H1 (cell line): ENCODE data around the gene SULT6B1. TPM values are rescaled to one million over a fixed set of nuclear protein-coding genes. Genes with fewer than 3 reads are reported as not detected.

Experiments used
- CTCF ChIA-PET: fragments of 300-600 bp; sonication (Branson Sonifier 250); formaldehyde crosslinking; loops from one replicate; lab custom pipeline; 2021; ENCODE audit not compliant: partially characterized antibody; lab: Charles Lee
- POLR2A ChIA-PET: fragments of 300-600 bp; sonication (Branson Sonifier 250); formaldehyde crosslinking; loops from one replicate; lab custom pipeline; 2021; ENCODE audit warnings: inconsistent platforms; ENCODE audit not compliant: partially characterized antibody; lab: Charles Lee
- DNase-seq, 2 experiments: peaks; one replicate each; pipeline versions ENCODE4 v3.0.0 to v3.0.0-alpha.2; 2010 to 2022; ENCODE audit warnings: low spot score in 2 of 2, low read depth in 1 of 2, mixed read lengths in 1 of 2
- FAIRE-seq: peaks from 2 replicates; lab custom pipeline; 2011; peaks lifted over from hg19 to GRCh38; lab: Jason Lieb, UNC
- H2AFZ ChIP-seq: 2 replicates; pipeline ENCODE4 v1.8.1; 2012; ENCODE audit warnings: low read length, inconsistent platforms
- H2AK5ac ChIP-seq: 2 replicates; pipeline ENCODE4 v1.6.1; 2013; ENCODE audit warnings: low read depth, low read length
- H2BK120ac ChIP-seq: replicated peaks from 2 replicates; pipeline ENCODE3; 2013; ENCODE audit warnings: low read depth, low read length, inconsistent platforms
- H2BK12ac ChIP-seq: 2 replicates; pipeline ENCODE4 v1.6.1; 2013; ENCODE audit warnings: low read depth, low read length
- H2BK15ac ChIP-seq: 2 replicates; pipeline ENCODE4 v1.6.1; 2013; ENCODE audit warnings: low read length
- H2BK20ac ChIP-seq: 2 replicates; pipeline ENCODE4 v1.6.1; 2013; ENCODE audit warnings: low read length
- H2BK5ac ChIP-seq: 2 replicates; pipeline ENCODE4 v1.6.1; 2013; ENCODE audit warnings: low read depth, low read length
- H3K14ac ChIP-seq: 2 replicates; pipeline ENCODE4 v1.6.1; 2013; ENCODE audit warnings: inconsistent platforms; ENCODE audit not compliant: insufficient read length
- H3K18ac ChIP-seq: 2 replicates; pipeline ENCODE4 v1.6.1; 2013; ENCODE audit warnings: low read length; ENCODE audit errors: extremely low read depth
- H3K23ac ChIP-seq: 2 replicates; pipeline ENCODE4 v1.6.1; 2013; ENCODE audit warnings: inconsistent platforms; ENCODE audit not compliant: insufficient read length
- H3K23me2 ChIP-seq: 2 replicates; pipeline ENCODE4 v1.6.1; 2013; ENCODE audit warnings: low read depth, low read length
- H3K27ac ChIP-seq: 2 replicates; pipeline ENCODE4 v1.6.1; 2011; ENCODE audit warnings: low read depth, low read length, inconsistent platforms
- H3K27me3 ChIP-seq, 4 experiments: replicated peaks in 1 of 4; 1 replicate in 1 of 4; 2 replicates in 3 of 4; pipeline versions ENCODE4 v1.6.1 to v1.8.1; 2011 to 2013; ENCODE audit warnings: low read length in 3 of 4, mild to moderate bottlenecking in 3 of 4, inconsistent platforms in 2 of 4, mixed read lengths in 2 of 4, moderate library complexity in 1 of 4; ENCODE audit not compliant: control insufficient read depth in 3 of 4, insufficient read depth in 3 of 4; ENCODE audit errors: extremely low read depth in 1 of 4
- H3K36me3 ChIP-seq, 4 experiments: 2 replicates each; pipeline versions ENCODE4 v1.6.1 to v1.8.1; 2011 to 2013; ENCODE audit warnings: mild to moderate bottlenecking in 4 of 4, low read length in 3 of 4, moderate library complexity in 2 of 4, control low read depth in 1 of 4, inconsistent platforms in 1 of 4; ENCODE audit not compliant: insufficient read depth in 4 of 4, control insufficient read depth in 2 of 4
- H3K4ac ChIP-seq: replicated peaks from 2 replicates; pipeline ENCODE3; 2013; ENCODE audit warnings: low read length, low read depth, mixed read lengths, inconsistent platforms; ENCODE audit not compliant: insufficient read length
- H3K4me1 ChIP-seq, 4 experiments: replicated peaks in 1 of 4; 1 replicate in 1 of 4; 2 replicates in 3 of 4; pipeline versions ENCODE4 v1.6.1 to v1.8.1; 2011 to 2013; ENCODE audit warnings: low read length in 3 of 4, inconsistent platforms in 2 of 4, mixed read lengths in 1 of 4; ENCODE audit not compliant: insufficient read depth in 4 of 4, control insufficient read depth in 3 of 4
- H3K4me2 ChIP-seq, 2 experiments: 2 replicates each; pipeline versions ENCODE4 v1.6.1 to v1.8.1; 2011 to 2013; ENCODE audit warnings: low read depth in 2 of 2, low read length in 2 of 2, control low read depth in 1 of 2, inconsistent platforms in 1 of 2, mild to moderate bottlenecking in 1 of 2; ENCODE audit not compliant: insufficient read depth in 1 of 2
- H3K4me3 ChIP-seq, 4 experiments: fragments of 200-600, 300-600 bp in 1 of 4; sonication (generic), shearing (Covaris generic), sonication (Bioruptor Twin) in 1 of 4; 2 replicates each; pipeline versions ENCODE4 v1.5.1 to v1.8.1; 2011 to 2016; ENCODE audit warnings: low read length in 4 of 4, low read depth in 3 of 4, control low read depth in 2 of 4, inconsistent platforms in 2 of 4, mild to moderate bottlenecking in 2 of 4, mixed read lengths in 1 of 4, moderate library complexity in 1 of 4; ENCODE audit not compliant: insufficient read depth in 2 of 4; ENCODE audit errors: extremely low read depth in 1 of 4
- H3K56ac ChIP-seq: replicated peaks from 2 replicates; pipeline ENCODE3; 2013; ENCODE audit warnings: low read depth, mild to moderate bottlenecking, mixed read lengths, low read length, inconsistent platforms; ENCODE audit not compliant: insufficient read length
- H3K79me1 ChIP-seq: 2 replicates; pipeline ENCODE4 v1.6.1; 2013; ENCODE audit warnings: low read depth, low read length, control low read depth
- H3K79me2 ChIP-seq, 2 experiments: 2 replicates each; pipeline versions ENCODE4 v1.6.1 to v1.8.1; 2012 to 2013; ENCODE audit warnings: low read length in 2 of 2, mild to moderate bottlenecking in 2 of 2, inconsistent platforms in 1 of 2; ENCODE audit not compliant: insufficient read depth in 2 of 2, control insufficient read depth in 1 of 2
- H3K9ac ChIP-seq, 4 experiments: replicated peaks in 1 of 4; 1 replicate in 1 of 4; 2 replicates in 3 of 4; pipeline versions ENCODE4 v1.6.1 to v1.8.1; 2011 to 2013; ENCODE audit warnings: low read depth in 3 of 4, low read length in 3 of 4, control low read depth in 2 of 4, mild to moderate bottlenecking in 2 of 4, moderate library complexity in 2 of 4, inconsistent platforms in 1 of 4; ENCODE audit errors: extremely low read depth in 1 of 4
- H3K9me3 ChIP-seq, 2 experiments: 2 replicates each; pipeline versions ENCODE4 v1.6.1 to v1.8.1; 2012 to 2013; ENCODE audit warnings: mild to moderate bottlenecking in 2 of 2, moderate library complexity in 2 of 2, control low read depth in 1 of 2, inconsistent platforms in 1 of 2, low read depth in 1 of 2, low read length in 1 of 2, mixed read lengths in 1 of 2; ENCODE audit not compliant: insufficient read depth in 2 of 2
- H4K20me1 ChIP-seq, 2 experiments: replicated peaks in 1 of 2; 2 replicates each; pipeline versions ENCODE3 to v1.8.1; 2011 to 2013; ENCODE audit warnings: inconsistent platforms in 2 of 2, low read length in 2 of 2, mild to moderate bottlenecking in 1 of 2; ENCODE audit not compliant: insufficient read depth in 2 of 2, control insufficient read depth in 1 of 2
- H4K5ac ChIP-seq: 2 replicates; pipeline ENCODE4 v1.6.1; 2013; ENCODE audit warnings: low read length, low read depth, mixed read lengths, inconsistent platforms; ENCODE audit not compliant: insufficient read length
- H4K8ac ChIP-seq: 2 replicates; pipeline ENCODE4 v1.8.0; 2013; ENCODE audit warnings: mild to moderate bottlenecking, moderate library complexity, low read length, inconsistent platforms; ENCODE audit not compliant: insufficient read depth; ENCODE audit errors: extremely low read depth
- H4K91ac ChIP-seq: replicated peaks from 2 replicates; pipeline ENCODE3; 2013; ENCODE audit warnings: low read length, mixed read lengths, inconsistent platforms; ENCODE audit not compliant: insufficient read length
- CBX8 ChIP-seq: fragments of 300-800, 300-1000 bp; sonication (generic); IDR thresholded peaks from 2 replicates; pipeline ENCODE4 v1.7.1; 2016; ENCODE audit warnings: low read depth, low read length, borderline replicate concordance
- CREB1 ChIP-seq: IDR thresholded peaks from 2 replicates; pipeline ENCODE4 v1.6.1; 2012; ENCODE audit warnings: inconsistent platforms
- PHF8 ChIP-seq: fragments of 200-600 bp; sonication (generic); conservative IDR thresholded peaks from 2 replicates; pipeline ENCODE4 v1.7.1; 2012; ENCODE audit warnings: low read depth, mild to moderate bottlenecking, inconsistent platforms, low read length, moderate library complexity
- WGBS, 2 experiments: shearing (Covaris generic) in 1 of 2; methylation state at CpG; one replicate each; pipeline versions ENCODE4 v1.1.6 to v1.1.7; 2013 to 2015; ENCODE audit warnings: low lambda C conversion rate in 2 of 2, mixed read lengths in 2 of 2, inconsistent platforms in 1 of 2, low coverage in 1 of 2, missing lambda C conversion rate in 1 of 2; ENCODE audit not compliant: insufficient replicate concordance in 2 of 2, insufficient coverage in 1 of 2, insufficient read length in 1 of 2; ENCODE audit errors: extremely low coverage in 1 of 2, missing lambda C conversion rate in 1 of 2; 5-methylcytosine and 5-hydroxymethylcytosine counted together
- polyA plus RNA-seq, 7 experiments: library from polyadenylated mRNA; depleted of rRNA in 3 of 7; stranded (reverse) in 5 of 7; unstranded in 2 of 7; fragments of >200 nt in 5 of 7; fragments of 200-250 nt in 2 of 7; gene quantifications; 1 replicate in 5 of 7; 2 replicates in 1 of 7; 4 replicates in 1 of 7; pipeline versions ENCODE4 v1.2.1 to v1.2.3, GENCODE V29; 2011 to 2013; ENCODE audit warnings: missing spikeins in 2 of 7, mixed read lengths in 2 of 7
- total RNA-seq: library from RNA; stranded (reverse); fragmentation: NEBNext Ultra II Directional; extraction: Animal tissue kit (Norgen Biotek cat#: 25700); gene quantifications from 2 replicates; pipeline ENCODE4 v1.2.1, GENCODE V29; 2021

The SULT6B1 gene
- total and polyA plus RNA-seq, 2 of the 8 experiments (the other 6 are each of a cell fraction or from before 2014, with no cell fraction given), result not detected

GRCh38 chr2:37192551-37192950 is 4.1 kb upstream of the SULT6B1 start:
- H3K18ac ChIP-seq, result no peak overlapping the region
- H4K8ac ChIP-seq, result no peak overlapping the region
- no peak overlapping the region for H2BK12ac ChIP-seq
- no peaks in the 10 kb centered on the region for H4K20me1 ChIP-seq
- peak overlapping the region; percentile 28; the same call in 1 of the 2 replicates for H2BK20ac ChIP-seq
- DNase-seq, result no peak
- 37% methylated on average over 1 of the region's 1 CpG; no CpG with 5 or more reads in 1 of the 2 experiments for WGBS, 2 experiments
- H2BK15ac ChIP-seq, result no peak overlapping the region
- no peak for FAIRE-seq
- TF ChIP-seq PHF8 (no peak), CREB1 (no peak), CBX8 (no peak)
- H3K9ac ChIP-seq, result no peak overlapping the region
- no peaks in the 10 kb centered on the region for H3K27me3 ChIP-seq
- no peak overlapping the region for H2AK5ac ChIP-seq
- H3K4me3 ChIP-seq, result no peak overlapping the region
- H3K23me2 ChIP-seq, result peaks cover 6% of the 10 kb centered on the region
- H3K9me3 ChIP-seq, result no peaks in the 10 kb centered on the region
- peaks cover 5 to 12% of the 10 kb centered on the region in 2 experiments; a peak in 3 of 4 replicates for H3K79me2 ChIP-seq
- H3K14ac ChIP-seq, result no peak overlapping the region
- H2BK120ac ChIP-seq, result no peak overlapping the region
- ChIA-PET POLR2A (interaction anchor here (1.1 to 5.2 kb wide), 4 partner anchors 9 to 37 kb away, joined by 3 to 26 read pairs (median 16); no protein-coding TSS in a partner anchor), CTCF (interaction anchor here (3.5 to 8.8 kb wide), 3 partner anchors 13 to 24 kb away, joined by 12 to 48 read pairs (median 48); no protein-coding TSS in a partner anchor)
- no peak overlapping the region for H4K91ac ChIP-seq
- H3K36me3 ChIP-seq, result no peaks in the 10 kb centered on the region
- peak overlapping the region; percentile 7 for H4K5ac ChIP-seq
- H2AFZ ChIP-seq, result no peak overlapping the region
- no peak overlapping the region for H3K23ac ChIP-seq
- 0 out of 4 replicates have a peak overlapping the region, but pooled peaks of 1 of the 2 experiments have one; percentile 19 for H3K4me2 ChIP-seq
- H2BK5ac ChIP-seq, result no peak overlapping the region
- H3K27ac ChIP-seq, result no peak overlapping the region
- H3K4ac ChIP-seq, result no peak overlapping the region
- H3K56ac ChIP-seq, result no peak overlapping the region
- H3K79me1 ChIP-seq, result no peaks in the 10 kb centered on the region
- peaks cover 14 to 25% (median 16%) of the 10 kb centered on the region in 4 experiments for H3K4me1 ChIP-seq
